HG03354 (cell line): ENCODE measurements around the gene ATP5PB.

Experiments
- ATAC-seq: cut with Tn5 transposase; IDR thresholded peaks from one replicate; pipeline ENCODE4 v1.9.1; 2021; ENCODE audit warnings: mild to moderate bottlenecking; ENCODE audit not compliant: unreplicated experiment, poor library complexity, severe bottlenecking

Gene ATP5PB

GRCh38 chr1:111444031-111444430 is 5.2 kb upstream of the ATP5PB start:
- no peak for ATAC-seq

- no peak for ATAC-seq
Measured at GRCh38 chr1:111446546-111446945, 2.7 kb upstream of the ATP5PB start.

DNA sequence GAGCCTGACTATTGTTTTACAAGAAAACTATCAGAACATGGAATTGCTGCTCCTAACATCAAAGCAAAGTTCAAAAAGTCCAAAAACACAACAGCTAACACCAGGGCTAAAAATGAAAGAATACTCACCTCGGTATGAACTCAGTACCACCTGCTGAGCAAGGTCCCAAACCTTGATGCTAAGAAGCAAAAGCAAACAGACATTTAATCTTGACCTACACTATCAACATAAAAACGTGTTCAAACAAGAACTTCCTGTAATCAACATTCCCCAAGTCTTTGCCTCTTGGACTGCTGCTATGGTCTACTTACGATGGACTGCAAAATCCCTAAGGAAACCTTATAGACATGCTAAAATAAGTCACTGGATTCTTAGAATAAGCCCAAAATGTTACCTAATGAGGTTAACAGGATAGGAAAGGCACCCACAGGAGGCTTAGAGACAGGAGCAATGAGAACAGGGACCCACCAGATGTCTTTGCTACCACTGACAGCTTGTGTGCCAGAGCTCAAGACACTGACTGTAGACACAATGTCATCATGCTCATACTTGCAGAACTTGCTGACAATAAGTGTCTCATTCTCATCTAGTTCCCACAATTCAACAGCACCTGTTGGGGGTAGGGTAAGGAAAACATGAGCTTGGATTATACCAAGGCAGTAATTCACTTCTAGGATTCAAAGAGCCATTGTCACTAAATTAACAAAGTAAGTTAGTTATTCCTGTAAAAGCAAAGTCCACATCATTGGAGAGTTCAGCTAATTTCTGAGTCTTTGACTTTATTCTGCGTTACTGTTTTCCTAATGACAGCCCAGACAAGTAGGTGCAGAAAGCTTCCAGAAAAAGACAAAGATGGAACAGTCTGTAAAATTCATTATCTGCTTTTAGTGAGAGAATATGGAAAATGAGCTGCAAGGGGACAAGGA is 2.0 kb upstream of the ATP5PB start:
- ATAC-seq, result no peak

GRCh38 chr1:111448482-111448917 is 764 bp upstream of the ATP5PB start:
- ATAC-seq, result no peak

- ATAC-seq, result no peak
Measured at GRCh38 chr1:111449703-111450017, 396 bp downstream of the ATP5PB start.

DNA sequence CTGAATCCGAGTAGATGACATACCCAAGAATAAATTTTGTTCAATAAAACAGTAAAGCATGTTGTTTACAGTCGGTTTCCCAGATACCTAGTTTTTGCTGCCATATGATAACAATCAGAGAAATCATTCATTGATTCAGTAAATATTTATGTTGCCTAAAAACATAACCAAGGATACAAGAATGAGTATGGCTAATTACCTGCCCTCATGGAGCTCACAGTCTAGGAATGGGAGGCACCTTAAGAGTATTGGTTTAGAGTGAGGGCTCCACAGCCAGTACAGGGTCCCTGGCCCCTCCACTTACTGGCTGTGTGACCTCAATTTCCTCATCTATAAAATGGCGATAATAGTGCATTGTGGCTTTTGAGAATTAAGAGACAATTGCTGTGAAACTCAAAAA is 921 bp downstream of the ATP5PB start:
- no peak for ATAC-seq

DNA sequence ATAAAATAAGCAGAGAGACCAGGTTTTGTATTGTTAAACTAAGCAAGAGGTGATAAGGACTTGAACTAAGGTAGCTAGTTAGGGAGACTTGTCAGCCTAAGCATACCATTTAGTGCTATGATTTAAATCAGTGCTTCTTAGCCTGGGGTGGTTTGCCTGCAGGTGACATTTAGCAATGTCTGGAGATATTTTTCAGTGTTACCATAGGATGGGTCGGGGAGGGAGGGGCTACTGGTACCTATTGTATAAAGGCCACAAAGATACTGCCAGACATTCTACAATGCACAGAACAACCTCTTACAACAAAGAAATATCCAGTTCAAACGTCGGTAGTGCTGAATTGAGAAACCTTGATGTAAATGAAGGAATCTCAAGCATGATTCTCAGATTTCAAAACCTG is 3.3 kb downstream of the ATP5PB start:
- ATAC-seq, result no peak

DNA sequence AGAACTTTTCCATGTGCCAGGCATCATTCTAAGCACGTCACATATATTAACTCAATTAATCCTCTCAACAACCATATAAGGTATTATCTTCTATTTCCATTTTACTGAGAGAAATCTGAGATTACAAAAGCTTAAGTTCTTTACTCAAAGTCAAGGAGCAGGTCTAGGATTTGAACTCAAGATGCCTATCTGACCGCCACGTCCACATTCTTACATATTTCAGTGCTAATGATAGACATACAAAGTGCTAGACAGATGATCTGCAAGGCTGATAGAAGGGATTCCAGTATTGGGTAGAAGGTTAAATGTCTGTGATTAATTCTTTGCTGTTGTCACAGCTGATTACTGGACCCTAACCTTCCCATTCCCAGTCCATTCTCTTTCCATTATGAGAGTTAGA is 4.4 kb downstream of the ATP5PB start:
- ATAC-seq, result no peak

DNA sequence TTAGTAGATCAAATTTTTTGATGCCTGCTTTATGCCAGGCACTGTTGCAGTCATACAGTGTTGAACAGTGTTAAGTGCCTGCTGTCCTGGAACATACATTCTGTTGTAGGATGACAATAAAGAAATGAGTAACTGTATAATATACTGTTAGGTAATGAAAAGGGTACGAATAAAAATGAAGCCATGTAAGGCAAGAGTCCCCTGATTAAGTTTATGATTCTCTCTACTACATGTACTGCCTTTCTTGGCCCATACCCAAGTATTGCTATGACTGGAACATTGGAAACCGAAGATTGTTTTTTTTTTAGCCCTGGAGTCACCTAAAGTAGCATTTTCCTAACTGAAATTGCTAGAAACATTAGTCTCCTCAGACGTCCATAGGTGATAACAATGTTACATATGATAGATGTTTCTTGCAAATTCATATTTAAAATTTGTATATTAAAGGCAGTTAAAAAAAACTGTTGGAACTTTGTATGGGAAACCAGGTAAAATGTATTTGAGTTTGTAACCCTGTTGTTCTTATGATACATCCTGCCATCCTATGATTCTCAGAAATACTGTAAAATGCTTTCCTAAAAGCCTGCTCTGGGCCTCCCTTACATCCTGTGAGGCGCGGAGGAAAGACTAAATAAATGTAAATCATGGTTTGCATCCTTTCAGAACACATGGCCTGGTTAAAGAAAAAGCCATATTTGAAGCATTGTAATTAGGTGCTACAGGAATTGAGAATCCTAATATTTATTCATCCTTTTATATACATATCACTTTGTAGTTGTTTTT is 5.8 kb downstream of the ATP5PB start:
- ATAC-seq, result no peak

GRCh38 chr1:111455642-111456031 is 6.4 kb downstream of the ATP5PB start:
- ATAC-seq, result no peak

- no peak for ATAC-seq
Measured at GRCh38 chr1:111461765-111462164, 12.5 kb downstream of the ATP5PB start.

DNA sequence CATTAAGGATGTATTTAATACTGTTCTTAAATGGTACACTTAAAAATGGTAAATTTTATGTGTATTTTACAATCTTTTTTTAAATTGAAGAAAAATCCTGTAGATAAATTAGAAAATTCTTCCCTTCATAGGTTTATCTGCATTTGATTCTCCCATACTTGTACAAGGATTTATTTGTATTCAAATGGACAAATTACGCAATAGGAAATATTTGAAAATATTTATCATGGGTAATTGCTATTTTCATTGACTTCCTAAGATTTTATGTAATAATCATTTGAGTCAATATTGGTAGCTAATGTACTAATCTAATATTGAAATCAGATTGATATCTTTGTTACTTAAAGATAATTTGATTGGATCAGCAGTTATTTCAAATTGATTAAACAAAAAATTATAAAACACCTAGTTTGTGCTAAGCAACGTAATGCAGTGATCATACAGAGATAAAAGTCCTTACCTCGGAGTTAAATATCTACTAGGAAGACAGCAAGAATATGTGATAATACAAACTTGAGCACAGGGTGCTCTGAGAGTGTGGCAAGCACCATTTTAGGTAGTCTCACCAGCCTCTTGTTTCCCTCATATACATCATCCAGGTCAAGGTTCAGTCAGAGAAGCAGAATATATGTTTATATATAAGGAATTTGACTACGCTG is 13.2 kb downstream of the ATP5PB start:
- no peak for ATAC-seq

DNA sequence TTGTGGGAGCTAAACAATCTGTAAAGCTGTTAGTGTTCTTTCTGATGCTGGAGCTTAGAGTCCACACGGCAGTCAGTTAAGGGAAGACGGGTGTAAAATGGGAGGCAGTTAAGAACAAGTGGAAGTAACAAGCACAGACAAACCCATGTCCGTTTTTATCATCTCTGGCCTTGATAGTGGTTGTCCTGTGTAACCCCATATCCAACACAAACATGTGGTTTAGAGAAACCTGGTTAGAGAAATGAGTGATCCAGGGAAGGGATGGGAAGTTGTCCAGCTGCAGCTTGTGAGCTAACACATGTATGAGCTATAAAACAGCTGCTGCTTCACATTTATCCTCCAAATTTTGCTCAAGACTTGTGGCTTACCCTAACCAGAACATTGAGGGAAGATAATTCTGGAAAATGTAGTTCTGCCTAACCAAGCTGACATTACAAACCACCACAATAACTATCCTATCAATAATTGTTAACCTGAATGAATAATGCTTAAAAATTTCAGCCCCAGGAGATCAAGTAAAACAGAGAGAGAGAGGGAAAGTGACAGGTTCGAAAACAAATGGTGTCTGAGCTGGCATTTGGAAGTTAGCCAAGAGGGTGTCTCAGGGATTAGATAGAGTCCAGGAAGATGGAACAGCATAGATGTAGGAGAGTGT is 13.9 kb downstream of the ATP5PB start:
- ATAC-seq, result no peak

GRCh38 chr1:111465754-111466153 is 16.5 kb downstream of the ATP5PB start:
- ATAC-seq, result no peak

DNA sequence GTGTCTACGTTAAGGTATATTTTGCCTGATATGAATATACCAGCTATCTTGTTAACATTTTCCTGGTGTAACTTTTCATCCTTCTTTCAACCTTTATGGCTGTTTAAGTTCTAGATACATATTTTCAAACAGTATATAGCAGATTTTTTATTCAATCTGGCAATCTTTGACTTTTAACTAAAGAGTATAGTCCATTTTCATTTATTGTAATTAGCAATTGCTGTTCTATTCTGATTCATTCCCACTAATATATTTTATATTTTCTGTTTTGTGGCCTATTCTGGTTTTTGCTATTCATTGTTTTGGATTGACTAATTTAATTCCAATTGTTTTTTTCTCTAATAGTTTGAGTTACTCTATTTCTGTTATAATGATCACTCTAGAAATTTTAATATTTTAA is 17.2 kb downstream of the ATP5PB start:
- no peak for ATAC-seq

- ATAC-seq, result no peak
Measured at GRCh38 chr1:111467865-111468716, 18.8 kb downstream of the ATP5PB start.

DNA sequence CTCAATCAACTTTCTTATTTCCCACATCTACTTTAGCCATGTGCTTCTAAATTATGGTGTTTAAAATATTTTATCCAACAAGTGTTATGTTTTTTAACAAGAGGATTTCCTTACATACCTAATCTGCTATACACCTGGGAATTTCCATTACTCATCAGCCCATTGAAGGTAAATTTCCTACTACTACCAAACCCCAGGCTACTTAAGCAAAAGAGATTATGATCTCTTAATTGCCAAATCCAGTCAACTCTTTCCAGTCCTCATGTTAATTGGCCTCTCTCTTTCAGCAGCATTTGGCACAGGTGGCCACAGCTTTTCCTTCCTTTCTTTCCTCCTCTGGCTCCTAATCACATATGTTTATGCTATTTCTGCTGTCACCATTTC is 19.4 kb downstream of the ATP5PB start:
- no peak for ATAC-seq

DNA sequence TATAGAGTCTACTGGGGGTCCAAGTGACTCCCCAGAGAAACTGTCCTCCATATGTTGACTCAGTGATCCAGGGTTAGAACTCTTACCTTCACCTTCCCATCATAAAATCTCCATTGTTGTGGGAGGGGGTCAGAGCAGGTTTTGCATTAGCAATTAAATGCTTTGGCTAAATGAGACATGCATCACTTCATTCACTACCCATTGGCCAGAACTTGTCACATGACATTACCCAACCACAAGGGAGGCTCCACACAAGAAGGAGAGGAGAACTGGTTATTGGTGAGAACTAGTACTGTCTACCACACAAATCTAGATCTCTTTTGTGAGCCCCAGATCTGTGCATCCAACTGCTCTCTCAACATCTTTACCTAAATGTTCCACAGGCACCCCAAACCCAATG is 20.3 kb downstream of the ATP5PB start:
- ATAC-seq, result no peak

DNA sequence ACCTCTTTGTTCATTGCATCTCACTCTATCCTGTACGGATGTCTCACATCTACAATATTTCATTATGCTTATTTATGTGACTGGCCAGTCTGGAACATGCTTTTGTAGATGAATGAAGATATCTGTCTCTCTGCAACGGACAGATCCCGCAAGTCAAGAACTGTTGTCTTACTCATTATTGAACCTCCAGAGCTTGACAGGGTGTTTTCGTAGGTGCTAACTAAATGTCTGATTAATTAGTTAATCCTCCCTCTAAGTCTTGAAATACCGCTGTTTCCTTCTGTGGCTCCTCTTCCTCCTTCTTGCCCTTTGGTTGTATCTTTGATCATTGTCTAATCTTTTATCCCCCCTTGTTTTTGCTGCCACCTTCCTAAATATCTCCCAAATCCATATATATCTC is 21.3 kb downstream of the ATP5PB start:
- no peak for ATAC-seq
